Glomerular endothelial cell (primary cell): Measurements from ENCODE around the gene DNM1. TPM values are rescaled to one million over a fixed set of nuclear protein-coding genes. Genes with fewer than 3 reads are reported as not detected.
"Not testable (repeated sequence)": the region's sequence is repeated elsewhere in the genome, so short reads cannot be mapped to it uniquely, and the experiment has no call there.

Experiments used
- DNase-seq: peaks from one replicate; pipeline ENCODE4 v3.0.0-alpha.2; 2011; ENCODE audit warnings: low read depth, low spot score; ENCODE audit errors: extremely low read depth
- total RNA-seq: library from RNA; depleted of rRNA; stranded (reverse); fragments of >200 nt; gene quantifications from 2 replicates; pipeline ENCODE4 v1.2.3, GENCODE V29; 2015

DNM1 gene
- total RNA-seq, 1 donor from 2014 or later, result 7.9 TPM

DNA sequence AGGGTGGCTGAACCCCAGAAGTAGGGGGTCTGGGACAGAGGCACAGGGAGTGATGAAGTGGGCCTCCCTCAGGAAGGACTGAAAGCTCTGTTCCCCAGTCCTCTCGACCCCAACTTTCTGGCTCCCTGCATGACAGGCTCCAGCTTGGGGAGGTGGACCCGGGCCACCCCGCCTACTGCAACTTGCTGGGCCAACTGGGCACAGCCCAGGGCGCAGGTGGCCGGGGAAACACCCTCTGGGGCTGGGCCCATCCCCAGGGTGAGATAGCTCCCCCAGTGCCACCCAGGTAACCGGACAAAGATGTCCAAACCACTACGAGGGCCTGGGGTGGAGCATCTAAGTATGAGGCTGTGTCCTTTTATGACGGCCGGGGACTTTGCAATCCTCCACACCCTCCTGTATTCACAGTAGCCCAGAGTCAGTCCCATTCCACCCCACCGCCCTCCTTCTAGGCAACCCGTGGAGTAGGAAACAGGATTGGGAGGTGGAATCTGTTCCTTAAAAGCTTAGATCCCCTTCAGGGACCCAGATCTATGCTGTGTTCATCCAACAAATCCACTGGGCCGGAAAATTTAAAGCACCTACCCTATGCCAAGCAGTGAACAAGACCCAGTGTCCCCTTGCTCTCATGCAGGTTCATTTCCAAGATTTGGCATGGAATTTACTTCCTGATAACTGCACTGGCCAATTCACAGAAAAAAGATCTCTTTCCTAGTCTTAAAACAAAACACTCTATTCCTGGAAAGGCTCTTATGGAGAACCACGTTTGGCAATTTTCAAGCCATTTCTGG lies 19.9 kb downstream of the DNM1 start:
- no peak for DNase-seq

DNA sequence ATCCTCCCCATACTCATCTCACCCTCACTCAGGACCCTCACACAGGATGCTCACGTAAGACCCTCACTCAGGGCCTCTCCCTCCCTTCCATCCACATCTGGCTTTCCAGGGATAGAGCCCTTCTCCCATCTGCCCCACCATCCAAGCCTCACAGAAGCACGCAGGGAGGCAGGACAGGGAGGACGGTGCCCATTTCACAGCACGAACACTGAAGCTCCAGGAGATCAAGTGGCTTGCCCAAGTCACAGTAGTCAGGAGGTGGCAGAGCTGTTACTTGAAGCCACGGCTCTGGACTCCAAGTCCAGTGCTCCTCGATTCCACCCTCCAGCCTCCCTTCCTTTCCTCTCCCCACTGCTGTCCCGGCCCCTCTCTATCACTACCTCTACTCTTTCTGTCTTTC lies 21.7 kb downstream of the DNM1 start:
- DNase-seq, result no peak

DNA sequence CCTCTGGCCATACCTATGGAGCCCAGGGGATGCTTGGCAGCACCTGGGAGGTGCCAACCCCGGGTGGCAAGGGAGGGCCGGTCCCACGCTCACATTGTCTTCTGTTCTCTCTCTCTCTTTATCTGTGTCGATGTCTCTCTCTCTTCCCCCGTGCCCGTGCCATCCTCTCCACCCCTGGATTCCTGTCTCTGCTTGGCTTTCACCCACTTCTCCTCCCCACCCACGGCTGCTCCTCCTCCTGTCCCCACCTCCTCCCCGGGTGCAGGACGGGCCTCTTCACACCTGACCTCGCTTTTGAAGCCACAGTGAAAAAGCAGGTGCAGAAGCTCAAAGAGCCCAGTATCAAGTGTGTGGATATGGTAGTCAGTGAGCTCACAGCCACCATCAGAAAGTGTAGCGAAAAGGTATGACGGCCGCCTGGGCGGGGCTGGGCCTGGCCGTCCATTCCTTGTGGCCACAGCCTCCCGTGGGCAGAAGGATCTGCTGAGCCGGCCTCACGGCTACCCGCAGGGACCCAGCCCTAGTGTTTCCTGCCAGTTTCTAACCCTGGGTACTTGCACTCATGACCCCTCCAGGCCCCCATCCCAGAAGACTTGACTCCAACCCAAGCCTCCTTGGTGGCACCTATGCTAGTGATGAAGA lies 22.7 kb downstream of the DNM1 start:
- no peak for DNase-seq

- no peak for DNase-seq
Observed at GRCh38 chr9:128226412-128226801, 23.2 kb downstream of the DNM1 start.

GRCh38 chr9:128230897-128231296 lies 27.7 kb downstream of the DNM1 start:
- DNase-seq, result not testable (repeated sequence)

GRCh38 chr9:128231638-128232527 lies 28.7 kb downstream of the DNM1 start:
- DNase-seq, result no peak

- DNase-seq, result no peak
Observed at GRCh38 chr9:128232528-128233428, 29.6 kb downstream of the DNM1 start.

GRCh38 chr9:128233817-128234406 lies 30.7 kb downstream of the DNM1 start:
- no peak for DNase-seq

DNA sequence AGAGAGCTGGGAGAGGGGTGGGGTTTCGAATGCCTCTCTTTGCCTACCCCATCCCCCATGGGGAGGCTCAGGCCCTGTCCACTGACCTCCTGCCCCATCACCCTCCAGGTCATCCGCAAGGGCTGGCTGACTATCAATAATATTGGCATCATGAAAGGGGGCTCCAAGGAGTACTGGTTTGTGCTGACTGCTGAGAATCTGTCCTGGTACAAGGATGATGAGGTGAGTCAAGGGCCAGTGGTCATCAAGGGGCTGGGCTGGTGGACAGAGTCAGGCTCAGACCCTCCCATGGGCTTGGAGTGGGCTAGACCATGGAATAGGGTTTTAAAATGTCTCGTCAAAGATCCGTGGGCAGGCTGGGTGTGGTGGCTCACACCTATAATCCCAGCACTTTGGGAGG lies 38.9 kb downstream of the DNM1 start:
- no peak for DNase-seq

GRCh38 chr9:128242828-128243214 lies 39.6 kb downstream of the DNM1 start:
- no peak for DNase-seq

DNA sequence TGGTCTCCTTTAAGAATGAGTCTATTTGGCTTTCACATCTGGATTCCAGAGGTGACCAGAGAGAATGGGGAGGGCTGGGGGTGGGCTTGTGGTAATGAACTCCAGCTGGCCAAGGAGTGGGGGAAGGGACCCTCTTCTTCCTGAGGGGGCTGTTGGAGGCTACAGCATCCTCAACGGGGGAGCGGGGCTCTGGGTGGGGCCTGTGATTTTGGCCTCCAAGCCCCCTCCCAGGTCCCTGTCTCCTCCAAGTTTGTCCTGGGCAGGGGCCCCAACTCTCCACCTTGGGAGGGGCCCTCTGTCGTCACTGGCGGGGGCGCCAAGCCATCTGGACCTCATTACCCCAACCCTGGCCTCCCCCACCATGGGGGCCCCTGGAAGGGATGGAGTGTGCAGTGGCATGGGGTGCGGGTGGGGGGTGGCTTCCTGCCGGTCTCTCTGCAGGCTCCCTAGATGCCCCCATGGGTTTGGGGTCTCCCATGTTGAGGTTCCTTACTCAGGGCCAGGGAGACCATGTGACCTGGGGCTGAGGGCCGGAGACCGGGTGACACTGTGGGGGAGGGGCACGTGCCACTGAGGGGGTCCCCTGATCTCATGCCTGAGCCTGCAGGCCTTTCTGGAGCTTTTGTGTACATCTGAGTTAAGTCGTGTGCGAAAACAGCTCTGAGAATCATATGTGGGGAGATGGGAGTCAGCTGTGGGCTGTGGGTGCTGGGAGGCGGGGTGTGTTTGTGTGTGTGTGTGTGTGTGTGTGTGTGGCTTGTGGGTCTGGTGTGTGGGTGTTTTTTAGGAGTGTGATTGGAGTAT lies 40.2 kb downstream of the DNM1 start:
- DNase-seq, result no peak

DNA sequence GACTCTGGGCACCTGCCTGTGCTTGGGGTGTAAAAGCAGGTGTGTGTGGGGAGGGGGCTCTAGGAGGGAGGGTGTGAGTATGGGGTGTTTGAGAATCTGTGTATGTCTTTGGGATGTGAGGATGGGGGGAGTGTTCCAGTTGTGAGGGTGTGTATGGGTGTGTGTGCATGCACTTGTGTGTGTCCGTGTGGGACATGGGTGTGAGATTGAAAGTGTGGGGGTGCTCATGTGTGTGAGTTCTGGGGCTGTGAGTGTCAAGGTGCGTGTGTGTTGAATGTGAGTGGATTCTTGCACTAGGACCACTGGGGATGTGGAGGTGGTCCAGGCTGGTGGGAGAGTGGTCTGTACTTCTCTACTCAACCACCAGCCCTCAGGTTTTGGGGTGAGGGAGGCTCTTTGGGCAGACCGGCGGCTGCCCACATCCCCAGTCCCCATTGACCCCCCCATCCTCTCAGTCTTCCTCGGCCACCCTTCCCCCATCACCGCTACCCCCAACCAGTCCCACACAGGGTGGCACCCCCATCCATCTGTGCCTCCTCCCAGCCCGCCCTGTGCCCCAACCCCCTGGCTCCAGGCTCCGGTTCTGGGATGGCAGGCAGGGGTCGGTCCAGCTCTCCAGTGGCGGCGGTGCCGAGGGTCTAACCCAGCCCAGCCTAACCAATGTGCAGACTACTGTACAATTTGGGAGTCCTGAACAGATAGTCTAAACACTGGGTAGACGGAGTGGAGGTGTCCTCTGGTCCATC lies 41.1 kb downstream of the DNM1 start:
- no peak for DNase-seq

DNA sequence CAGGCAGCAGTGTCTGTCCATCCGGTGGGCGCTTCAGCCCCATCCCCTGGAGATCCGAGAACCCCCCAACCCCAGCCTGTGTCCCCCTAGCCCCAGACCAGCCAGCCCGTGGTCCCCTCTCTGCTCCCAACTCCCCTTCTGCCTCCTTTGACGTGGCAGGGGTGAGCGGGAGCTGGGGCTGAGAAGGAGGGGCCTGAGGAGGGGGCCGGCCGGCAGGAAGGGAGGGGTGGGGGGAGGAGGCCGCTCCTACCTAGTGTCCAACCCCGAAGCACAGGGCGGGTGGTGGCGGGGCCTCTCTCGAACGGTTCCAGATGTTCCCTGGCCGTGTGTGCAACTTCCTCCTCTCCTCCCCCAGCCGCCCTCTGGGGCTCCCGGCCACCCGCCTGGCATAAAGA lies 41.7 kb downstream of the DNM1 start:
- no peak for DNase-seq

DNA sequence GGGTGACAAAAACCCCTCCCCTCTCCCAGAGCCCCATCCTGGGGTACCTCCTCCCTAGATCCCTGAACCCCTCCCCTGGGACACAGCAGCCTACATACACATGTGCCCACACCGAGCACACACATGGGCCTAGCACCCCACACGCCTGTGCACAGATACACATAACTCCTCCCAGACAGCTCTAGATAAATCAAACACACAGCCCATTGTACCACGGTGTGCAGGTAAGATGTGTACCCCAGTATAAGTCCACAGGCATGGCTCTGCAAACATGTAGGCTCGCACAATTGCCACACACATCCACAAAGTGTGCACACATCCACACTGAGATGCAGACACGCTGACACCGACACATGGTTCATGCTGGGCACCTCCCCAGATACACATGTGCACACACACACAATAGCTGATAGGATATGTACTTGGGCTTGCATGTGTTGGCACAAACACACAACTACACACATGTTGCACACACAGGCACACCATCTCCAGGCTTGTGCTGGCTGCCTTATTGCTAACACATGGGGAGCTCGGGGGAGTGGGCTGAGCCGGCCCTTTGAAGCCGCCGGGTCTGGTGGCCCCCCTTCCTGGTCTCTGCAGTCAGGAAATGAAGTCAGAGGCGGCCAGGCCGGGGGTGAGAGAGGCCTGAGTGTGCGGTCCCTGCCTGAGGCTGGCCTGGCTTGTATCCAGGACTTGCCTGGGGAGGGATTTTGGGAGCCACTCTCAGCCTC lies 42.4 kb downstream of the DNM1 start:
- DNase-seq, result no peak

- DNase-seq, result no peak
Observed at GRCh38 chr9:128246471-128246870, 43.3 kb downstream of the DNM1 start.

DNA sequence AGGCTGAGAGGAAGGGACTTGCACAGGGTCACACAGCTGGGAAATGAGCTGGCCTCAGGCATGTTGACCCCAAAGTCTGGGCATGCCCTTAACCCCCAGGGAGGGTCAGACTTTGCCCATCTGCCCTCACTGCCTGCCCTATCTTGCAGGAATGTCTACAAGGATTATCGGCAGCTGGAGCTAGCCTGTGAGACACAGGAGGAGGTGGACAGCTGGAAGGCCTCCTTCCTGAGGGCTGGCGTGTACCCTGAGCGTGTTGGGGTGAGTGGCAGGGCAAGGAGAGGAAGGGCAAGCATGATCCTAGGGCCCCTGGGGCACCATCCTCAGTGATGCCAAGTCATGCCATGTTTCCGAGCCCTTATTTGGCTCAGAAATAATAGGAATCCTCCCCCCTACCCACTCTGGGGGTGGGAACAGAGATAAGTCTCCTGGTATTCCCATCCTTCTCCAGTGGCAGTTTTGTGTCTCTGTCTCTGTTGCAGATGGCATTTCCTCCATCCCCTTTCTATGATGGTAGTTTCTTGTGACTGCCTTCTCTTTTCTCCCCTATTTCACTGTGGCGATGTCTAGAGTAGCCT lies 44.1 kb downstream of the DNM1 start:
- DNase-seq, result no peak

DNA sequence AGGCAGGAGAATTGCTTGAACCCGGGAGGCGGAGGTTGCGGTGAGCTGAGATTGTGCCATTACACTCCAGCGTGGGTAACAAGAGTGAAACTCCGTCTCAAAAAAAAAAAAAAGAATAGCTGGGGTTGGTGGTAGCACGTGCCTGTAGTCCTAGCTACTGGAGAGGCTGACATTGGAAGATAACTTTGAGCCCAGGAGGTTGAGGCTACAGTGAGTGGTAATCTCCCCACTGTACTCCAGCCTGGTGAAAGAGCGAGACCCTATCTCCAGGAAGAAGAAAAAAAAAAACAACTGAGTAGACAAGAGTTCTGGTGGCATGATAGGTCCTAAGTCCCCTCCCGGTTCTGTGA lies 46.4 kb downstream of the DNM1 start:
- DNase-seq, result no peak
